Mucosa of descending colon (tissue), 3 donors: ENCODE results near the gene PDE2A. TPM values are rescaled to one million over a fixed set of nuclear protein-coding genes. Genes with fewer than 3 reads are reported as not detected.

ENCODE experiments used
- ATAC-seq: fragments of 200-7000 bp; cut with Tn5 transposase; one replicate; pipeline ENCODE4 v1.9.1; 2020; ENCODE audit warnings: mild to moderate bottlenecking, moderate library complexity
- DNase-seq, 3 donors: peaks; one replicate each; pipeline ENCODE4 v3.0.0-alpha.2; 2020
- H3K36me3 ChIP-seq: fragments of 200-600 bp; one replicate; pipeline ENCODE4 v1.8.0; 2021; ENCODE audit warnings: low read depth, mild to moderate bottlenecking
- H3K4me1 ChIP-seq: fragments of 200-600 bp; one replicate; pipeline ENCODE4 v1.8.0; 2021; ENCODE audit warnings: low read depth, mild to moderate bottlenecking
- H3K4me3 ChIP-seq: fragments of 200-600 bp; one replicate; pipeline ENCODE4 v1.8.0; 2021; ENCODE audit warnings: mild to moderate bottlenecking
- H3K9me3 ChIP-seq: fragments of 200-600 bp; one replicate; pipeline ENCODE4 v1.8.0; 2021; ENCODE audit warnings: mild to moderate bottlenecking
- intact Hi-C, 2 donors: fragments of 100-400 bp; cut with DNase I in 1 of 2; cut with micrococcal nuclease in 1 of 2; formaldehyde crosslinking; loops; one replicate each; pipeline versions ENCODE4 v1.11.0 to v1.11.1; 2022; cut with DNase I, micrococcal nuclease
- total RNA-seq, 3 donors: library from RNA; stranded (reverse); fragmentation: NEBNext Ultra II Directional in 2 of 3; extraction: Animal tissue kit (Norgen Biotek cat#: 25700) in 2 of 3; gene quantifications; one replicate each; pipeline versions ENCODE4 v1.2.1 to v1.2.4, GENCODE V29; 2021 to 2023
- TF ChIP-seq, protein P1 (sequence below): fragments of 200-600 bp; IDR thresholded peaks from one replicate; pipeline ENCODE4 v1.8.0; 2022; ENCODE audit warnings: antibody characterized with exemption, mild to moderate bottlenecking
- donor health status: DM: no; HTN: no; CAD: no; lungs with moderate emphysema.
- donor health status: DM: no; HTN: no; CAD: no.
- donor health status: DM: no; HTN: yes; CAD: no.

The PDE2A gene
- total RNA-seq, 3 donors from 2014 or later = 7.0 to 45.9 (median 9.6) TPM

DNA sequence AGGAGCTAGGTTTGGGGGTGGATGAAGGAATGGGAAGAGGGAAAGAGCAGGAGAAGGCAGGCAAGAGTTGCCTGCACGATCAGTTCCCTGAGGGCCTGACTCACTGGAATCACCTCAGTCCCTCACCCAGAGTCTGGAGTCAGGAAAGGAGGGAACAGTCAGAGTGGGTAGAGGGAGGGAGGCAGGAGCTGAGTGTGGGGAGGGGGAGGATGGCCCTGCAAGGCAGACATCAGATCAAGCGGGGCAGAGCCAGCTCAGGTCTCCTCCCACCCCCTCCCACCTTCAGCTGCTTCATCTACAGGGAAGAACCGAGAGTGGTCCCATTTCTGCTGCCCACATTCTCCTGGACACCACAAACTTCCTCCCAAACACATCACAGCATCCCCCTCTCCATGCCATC, 58.9 kb downstream of the PDE2A start:
- DNase-seq (no peak), ATAC-seq (no peak)
- Histone ChIP-seq H3K4me1 (peaks cover 2% of the 10 kb centered on the region), H3K9me3 (no peaks in the 10 kb centered on the region), H3K4me3 (no peak overlapping the region), H3K36me3 (no peaks in the 10 kb centered on the region)
- TF ChIP-seq, protein P1, sequence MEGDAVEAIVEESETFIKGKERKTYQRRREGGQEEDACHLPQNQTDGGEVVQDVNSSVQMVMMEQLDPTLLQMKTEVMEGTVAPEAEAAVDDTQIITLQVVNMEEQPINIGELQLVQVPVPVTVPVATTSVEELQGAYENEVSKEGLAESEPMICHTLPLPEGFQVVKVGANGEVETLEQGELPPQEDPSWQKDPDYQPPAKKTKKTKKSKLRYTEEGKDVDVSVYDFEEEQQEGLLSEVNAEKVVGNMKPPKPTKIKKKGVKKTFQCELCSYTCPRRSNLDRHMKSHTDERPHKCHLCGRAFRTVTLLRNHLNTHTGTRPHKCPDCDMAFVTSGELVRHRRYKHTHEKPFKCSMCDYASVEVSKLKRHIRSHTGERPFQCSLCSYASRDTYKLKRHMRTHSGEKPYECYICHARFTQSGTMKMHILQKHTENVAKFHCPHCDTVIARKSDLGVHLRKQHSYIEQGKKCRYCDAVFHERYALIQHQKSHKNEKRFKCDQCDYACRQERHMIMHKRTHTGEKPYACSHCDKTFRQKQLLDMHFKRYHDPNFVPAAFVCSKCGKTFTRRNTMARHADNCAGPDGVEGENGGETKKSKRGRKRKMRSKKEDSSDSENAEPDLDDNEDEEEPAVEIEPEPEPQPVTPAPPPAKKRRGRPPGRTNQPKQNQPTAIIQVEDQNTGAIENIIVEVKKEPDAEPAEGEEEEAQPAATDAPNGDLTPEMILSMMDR = no peak
- intact Hi-C loops = no loop called here

DNA sequence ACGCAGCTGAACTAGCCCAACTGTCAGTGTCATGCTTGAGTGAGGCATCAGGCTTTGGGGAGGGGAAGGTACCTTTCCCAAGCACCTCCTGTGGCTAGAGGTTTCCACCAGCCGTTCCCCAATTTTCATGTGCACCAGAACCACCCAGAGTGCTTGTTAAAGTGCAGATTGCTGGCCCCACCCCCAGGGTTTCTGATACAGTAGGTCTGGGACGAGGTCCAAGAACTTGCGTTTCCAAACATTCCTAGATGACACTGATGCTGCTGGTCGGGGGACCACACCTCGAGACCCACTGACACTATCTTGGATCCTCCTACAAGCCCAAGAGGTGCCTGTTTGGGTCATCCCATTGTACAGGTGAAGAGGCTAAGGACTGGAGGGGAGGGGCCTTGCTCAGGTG, 59.8 kb downstream of the PDE2A start:
- DNase-seq = no peak
- no peaks in the 10 kb centered on the region for H3K9me3 ChIP-seq
- intact Hi-C loops = no loop called here

DNA sequence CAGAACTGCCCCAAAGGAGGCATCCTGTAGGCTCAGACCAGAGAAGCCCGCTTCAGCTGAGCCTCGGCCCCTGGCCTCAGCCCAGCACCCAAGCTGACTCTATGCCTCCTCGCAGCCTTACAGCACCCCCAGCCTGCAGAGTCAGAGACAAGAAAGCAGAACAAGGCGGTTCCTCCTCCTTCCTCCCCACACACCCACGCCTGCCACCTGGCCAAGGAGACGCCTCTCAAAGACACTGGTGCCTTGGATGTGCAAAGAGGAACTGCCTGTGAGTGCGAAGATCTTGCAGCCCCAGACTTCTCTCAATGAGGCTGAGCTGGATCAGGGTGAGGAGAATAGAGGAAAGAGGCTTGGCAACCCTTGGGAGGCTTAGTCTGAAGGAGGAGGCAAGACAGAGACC, 60.2 kb downstream of the PDE2A start:
- TF ChIP-seq, protein P1 = no peak
- ATAC-seq (peak; percentile 71), DNase-seq (peak; percentile 29 to 67 (median 38))
- no peaks in the 10 kb centered on the region for H3K36me3 ChIP-seq
- no peak overlapping the region for H3K4me3 ChIP-seq
- H3K9me3 ChIP-seq = no peaks in the 10 kb centered on the region
- intact Hi-C loops = no loop called here
- H3K4me1 ChIP-seq = peaks cover 2% of the 10 kb centered on the region

More for the DNA sequence above, 59.8 kb downstream of the PDE2A start:
- ATAC-seq = no peak
- no peak overlapping the region for H3K4me3 ChIP-seq
- TF ChIP-seq, protein P1 = no peak
- no peaks in the 10 kb centered on the region for H3K36me3 ChIP-seq
- H3K4me1 ChIP-seq = peaks cover 2% of the 10 kb centered on the region

DNA sequence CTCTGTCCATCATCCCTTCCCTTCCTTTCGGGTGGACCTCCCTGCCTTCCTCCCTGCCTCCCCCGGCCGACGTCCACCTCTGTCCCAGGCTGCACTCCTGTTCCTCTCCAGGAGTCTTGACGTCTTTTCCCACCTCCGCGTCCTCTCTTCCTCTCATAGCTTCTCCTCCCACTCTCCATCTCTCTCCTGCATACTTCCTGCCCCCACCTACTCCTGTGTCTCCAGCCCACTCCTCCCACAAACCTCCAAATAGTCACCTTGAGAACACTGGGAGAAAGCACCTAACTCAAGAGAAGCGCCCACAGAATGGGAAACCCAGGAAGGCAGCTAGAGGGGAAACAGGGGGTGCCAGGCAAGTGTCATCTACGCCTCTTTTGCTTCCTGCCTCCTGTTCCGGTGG, 60.8 kb downstream of the PDE2A start:
- Histone ChIP-seq H3K36me3 (no peaks in the 10 kb centered on the region), H3K4me3 (no peak overlapping the region), H3K9me3 (no peaks in the 10 kb centered on the region), H3K4me1 (peaks cover 2% of the 10 kb centered on the region)
- intact Hi-C loops = no loop called here
- DNase-seq (no peak), ATAC-seq (no peak)
- TF ChIP-seq, protein P1 = no peak

DNA sequence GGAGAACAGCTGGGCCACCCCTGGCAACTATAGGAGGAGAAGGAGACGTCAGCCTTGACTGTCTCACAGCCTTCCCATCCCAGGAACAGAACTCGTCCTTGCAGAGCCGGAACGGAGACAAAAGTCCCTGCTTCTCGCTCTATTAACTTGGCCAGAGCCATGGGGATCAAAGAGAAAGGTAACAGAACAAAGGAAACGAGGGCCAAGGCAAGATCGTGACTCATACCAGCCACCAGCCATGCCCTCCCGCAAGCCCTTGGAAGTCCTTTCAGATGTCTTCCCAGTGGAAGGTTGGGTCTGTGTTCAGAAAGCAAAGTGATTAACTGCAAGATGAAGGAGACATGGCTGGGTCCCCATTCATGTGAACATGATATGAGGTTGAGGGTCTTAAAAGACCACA, 64.7 kb downstream of the PDE2A start:
- intact Hi-C loops = no loop called here
- Histone ChIP-seq H3K9me3 (no peaks in the 10 kb centered on the region), H3K36me3 (no peaks in the 10 kb centered on the region), H3K4me1 (no peaks in the 10 kb centered on the region), H3K4me3 (no peak overlapping the region)
- DNase-seq (no peak), ATAC-seq (no peak)
- TF ChIP-seq, protein P1 = no peak

DNA sequence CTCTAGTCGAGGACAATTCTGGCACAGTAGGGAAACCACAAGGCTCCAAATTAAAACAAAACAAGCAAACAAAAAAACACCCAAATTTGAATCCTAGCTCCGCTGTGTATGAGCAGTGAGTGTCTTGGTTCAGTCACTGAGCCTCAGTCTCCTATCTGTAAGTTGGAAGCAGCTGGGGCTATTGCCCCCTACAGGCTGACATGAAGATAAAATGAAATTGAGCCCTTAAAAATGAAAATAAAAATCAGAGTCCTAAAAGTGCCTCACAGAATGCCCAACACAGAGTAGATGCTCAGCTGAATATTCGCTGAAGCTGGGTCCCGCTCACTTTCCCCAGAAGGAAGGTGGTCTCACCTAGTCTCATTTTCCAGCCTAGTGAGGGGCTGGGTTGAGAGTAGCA, 65.2 kb downstream of the PDE2A start:
- H3K36me3 ChIP-seq = no peaks in the 10 kb centered on the region
- H3K4me3 ChIP-seq = no peak overlapping the region
- H3K4me1 ChIP-seq = no peaks in the 10 kb centered on the region
- ATAC-seq = no peak
- no peak for DNase-seq
- TF ChIP-seq, protein P1 = no peak
- intact Hi-C loops = no loop called here
- H3K9me3 ChIP-seq = no peaks in the 10 kb centered on the region
